ENCODE data around the gene ADGRF1.

DNA sequence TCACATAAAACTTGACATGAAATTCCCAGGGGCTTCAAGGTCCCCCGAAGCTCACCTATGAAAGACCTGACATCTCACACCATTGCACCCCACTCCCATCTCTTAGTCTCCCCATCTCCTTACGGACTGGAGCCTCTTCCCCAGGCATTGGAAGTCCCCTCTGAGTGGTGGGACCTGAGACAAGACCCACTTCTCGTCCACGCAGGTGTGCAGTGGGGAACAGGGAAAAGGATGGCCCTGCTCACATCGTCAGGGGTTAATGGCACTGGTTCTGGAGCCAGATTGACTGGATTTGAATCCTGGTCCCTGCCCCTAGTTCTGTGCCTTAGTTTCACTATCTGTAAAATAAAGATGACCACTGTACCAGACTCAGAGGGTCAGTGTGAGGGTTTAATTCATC, 15.5 kb downstream of the ADGRF1 start:
- TF ChIP-seq, protein P1, sequence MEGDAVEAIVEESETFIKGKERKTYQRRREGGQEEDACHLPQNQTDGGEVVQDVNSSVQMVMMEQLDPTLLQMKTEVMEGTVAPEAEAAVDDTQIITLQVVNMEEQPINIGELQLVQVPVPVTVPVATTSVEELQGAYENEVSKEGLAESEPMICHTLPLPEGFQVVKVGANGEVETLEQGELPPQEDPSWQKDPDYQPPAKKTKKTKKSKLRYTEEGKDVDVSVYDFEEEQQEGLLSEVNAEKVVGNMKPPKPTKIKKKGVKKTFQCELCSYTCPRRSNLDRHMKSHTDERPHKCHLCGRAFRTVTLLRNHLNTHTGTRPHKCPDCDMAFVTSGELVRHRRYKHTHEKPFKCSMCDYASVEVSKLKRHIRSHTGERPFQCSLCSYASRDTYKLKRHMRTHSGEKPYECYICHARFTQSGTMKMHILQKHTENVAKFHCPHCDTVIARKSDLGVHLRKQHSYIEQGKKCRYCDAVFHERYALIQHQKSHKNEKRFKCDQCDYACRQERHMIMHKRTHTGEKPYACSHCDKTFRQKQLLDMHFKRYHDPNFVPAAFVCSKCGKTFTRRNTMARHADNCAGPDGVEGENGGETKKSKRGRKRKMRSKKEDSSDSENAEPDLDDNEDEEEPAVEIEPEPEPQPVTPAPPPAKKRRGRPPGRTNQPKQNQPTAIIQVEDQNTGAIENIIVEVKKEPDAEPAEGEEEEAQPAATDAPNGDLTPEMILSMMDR (IDR thresholded peaks at IDR 0.05), result no peak
- no peak for TF ChIP-seq POLR2AphosphoS5 (IDR thresholded peaks at IDR 0.05)

Measured in stomach (tissue), 4 donors.